GM19452 (cell line): ENCODE data around the gene ZBTB46.

Experiments used
- ATAC-seq: cut with Tn5 transposase; IDR thresholded peaks from one replicate; pipeline ENCODE4 v1.9.1; 2021; ENCODE audit not compliant: unreplicated experiment

The ZBTB46 gene

GRCh38 chr20:63748070-63748933 is 82.8 kb downstream of the ZBTB46 start:
- ATAC-seq, result no peak

- ATAC-seq, result no peak
Measured at GRCh38 chr20:63747622-63748069, 83.4 kb downstream of the ZBTB46 start.

- ATAC-seq, result no peak
Measured at GRCh38 chr20:63746751-63747315, 84.2 kb downstream of the ZBTB46 start.

DNA sequence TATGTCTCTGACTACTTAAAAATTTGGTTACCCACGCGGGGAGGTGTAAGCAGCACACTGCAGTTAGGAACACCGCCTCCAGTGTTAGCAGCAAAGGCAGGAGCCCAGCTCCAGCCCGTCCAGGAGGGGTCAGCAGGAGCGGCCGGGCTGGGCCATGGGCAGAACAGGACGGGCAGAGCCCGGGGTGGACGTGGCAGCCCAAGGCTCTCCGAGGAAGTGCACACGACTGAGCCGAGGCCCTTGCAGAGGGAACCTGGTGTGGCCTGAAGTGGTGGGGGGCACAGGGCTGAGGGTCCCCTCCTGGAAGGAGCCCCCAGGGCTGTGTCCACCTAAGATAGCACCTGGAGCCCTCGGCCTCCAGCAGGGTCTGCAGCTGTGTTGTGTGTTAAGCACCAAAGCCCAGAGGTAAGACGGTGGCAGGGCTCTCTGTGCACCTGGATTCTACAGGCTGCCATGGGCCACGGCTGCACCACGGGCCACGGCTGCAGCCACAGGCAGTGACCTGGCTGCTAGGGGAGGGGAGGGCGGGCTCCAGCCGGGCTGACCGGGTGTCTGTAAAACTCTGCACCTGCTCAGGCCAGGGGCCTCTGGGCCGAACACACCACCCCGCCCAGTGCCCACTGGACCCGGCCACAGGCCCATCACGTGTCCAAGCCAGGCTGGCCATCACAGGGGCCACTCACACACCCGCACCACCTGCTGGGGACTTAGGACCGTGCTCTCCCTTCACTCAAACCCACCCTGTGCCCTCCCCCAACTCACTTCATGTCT is 84.9 kb downstream of the ZBTB46 start:
- ATAC-seq, result no peak

GRCh38 chr20:63745424-63745805 is 85.6 kb downstream of the ZBTB46 start:
- ATAC-seq, result no peak

- ATAC-seq, result no peak
Measured at GRCh38 chr20:63744574-63745423, 86.3 kb downstream of the ZBTB46 start.

DNA sequence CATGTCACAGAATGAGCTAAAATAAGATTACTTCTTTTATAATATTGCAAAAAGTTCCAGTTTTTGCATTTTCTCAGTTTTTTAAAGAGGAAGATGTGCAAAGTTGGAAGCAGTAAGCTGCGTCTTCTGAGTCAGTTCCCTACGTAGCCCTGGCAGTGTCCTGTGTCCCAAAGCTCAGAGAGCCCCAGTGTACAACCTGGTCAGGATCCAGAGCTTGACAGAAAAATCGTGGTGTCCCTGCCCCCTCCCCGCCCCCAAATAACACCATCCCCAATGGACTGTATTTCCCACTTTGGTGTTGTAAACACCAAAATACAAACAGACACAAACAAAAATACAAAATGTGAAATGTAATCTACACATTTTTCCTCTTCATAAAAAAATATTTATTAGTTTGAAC is 86.9 kb downstream of the ZBTB46 start:
- ATAC-seq, result no peak

GRCh38 chr20:63743210-63743970 is 87.7 kb downstream of the ZBTB46 start:
- ATAC-seq, result no peak

GRCh38 chr20:63742381-63743024 is 88.6 kb downstream of the ZBTB46 start:
- ATAC-seq, result no peak

GRCh38 chr20:63741676-63742380 is 89.2 kb downstream of the ZBTB46 start:
- no peak for ATAC-seq

GRCh38 chr20:63741354-63741675 is 89.7 kb downstream of the ZBTB46 start:
- no peak for ATAC-seq

- ATAC-seq, result no peak
Measured at GRCh38 chr20:63740627-63741353, 90.3 kb downstream of the ZBTB46 start.

DNA sequence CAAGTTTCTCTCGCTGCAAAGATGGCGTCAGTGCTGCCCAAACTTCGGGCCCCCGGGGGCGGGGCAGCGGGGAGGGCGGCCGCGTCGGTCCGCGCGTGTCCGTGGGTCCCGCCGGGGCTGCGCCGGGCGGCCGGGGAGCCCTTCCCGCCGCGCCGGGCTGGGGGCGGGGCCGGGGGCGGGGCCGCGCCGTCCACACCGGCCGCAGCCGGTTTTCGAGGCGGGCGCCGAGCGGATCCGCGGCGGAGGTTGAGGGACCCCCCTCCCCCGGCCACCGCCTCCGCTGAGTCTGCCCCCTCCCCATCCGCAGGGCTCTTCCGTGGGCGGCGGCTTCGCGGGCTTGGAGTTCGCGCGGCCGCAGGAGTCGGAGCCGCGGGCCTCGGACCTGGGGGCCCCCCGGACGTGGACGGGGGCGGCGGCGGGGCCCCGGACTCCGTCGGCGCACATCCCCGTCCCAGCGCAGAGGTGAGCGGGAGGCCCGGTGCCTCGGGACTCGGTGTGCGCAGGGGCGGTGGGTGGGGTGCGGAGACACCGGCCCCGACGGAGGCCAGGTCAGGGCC is 90.9 kb downstream of the ZBTB46 start:
- no peak for ATAC-seq

DNA sequence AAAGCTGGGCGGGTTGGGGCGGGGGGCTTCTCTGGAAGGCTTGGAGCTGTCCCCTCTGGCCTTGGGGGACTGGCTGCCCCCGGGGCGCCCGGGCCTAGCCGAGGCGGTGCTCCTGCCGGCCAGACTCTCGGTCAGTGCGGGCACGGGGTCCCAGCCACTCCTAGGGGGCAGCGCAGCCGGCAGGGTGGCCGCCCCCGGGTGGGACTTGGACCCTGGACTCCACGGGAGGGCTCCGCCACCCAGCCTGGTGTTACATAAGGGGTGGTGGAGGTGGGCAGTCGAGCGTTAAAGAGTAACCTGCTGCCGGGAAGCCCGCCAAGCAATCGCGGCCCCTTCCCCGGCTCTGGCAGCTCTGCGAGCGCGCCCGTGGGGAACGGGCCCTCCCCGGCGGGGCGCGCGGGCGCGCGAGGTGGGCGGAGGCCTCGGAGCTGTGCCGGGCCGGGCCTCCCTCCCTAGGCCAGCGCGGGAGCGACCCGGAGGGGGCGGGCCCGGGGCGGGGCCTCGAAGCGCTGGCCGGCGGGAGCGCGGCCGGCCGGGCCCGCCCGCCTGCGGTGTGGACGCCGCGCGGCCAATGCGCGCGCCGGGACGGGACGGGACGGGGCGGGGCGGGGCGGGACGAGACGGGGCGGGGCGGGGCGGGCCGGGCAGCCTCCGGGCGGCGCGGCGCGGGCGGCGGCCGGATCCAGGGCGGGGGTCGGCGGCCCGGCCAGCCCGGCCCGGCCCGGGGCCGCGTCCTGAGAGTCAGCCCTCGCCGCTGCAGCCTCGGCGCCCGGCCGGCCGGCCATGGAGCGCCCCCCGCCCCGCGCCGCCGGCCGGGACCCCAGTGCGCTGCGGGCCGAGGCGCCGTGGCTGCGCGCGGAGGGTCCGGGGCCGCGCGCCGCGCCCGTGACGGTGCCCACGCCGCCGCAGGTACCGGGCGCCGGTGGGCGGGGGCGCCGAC is 91.7 kb downstream of the ZBTB46 start, which contains the start of gene SLC2A4RG:
SLC2A4RG (plus strand) TSS at position 647 of the 940 bp plus-strand sequence; CDS start at position 784, 137 bp downstream.
- peak; percentile 41 for ATAC-seq

GRCh38 chr20:63738687-63739129 is 92.4 kb downstream of the ZBTB46 start:
- ATAC-seq, result no peak

DNA sequence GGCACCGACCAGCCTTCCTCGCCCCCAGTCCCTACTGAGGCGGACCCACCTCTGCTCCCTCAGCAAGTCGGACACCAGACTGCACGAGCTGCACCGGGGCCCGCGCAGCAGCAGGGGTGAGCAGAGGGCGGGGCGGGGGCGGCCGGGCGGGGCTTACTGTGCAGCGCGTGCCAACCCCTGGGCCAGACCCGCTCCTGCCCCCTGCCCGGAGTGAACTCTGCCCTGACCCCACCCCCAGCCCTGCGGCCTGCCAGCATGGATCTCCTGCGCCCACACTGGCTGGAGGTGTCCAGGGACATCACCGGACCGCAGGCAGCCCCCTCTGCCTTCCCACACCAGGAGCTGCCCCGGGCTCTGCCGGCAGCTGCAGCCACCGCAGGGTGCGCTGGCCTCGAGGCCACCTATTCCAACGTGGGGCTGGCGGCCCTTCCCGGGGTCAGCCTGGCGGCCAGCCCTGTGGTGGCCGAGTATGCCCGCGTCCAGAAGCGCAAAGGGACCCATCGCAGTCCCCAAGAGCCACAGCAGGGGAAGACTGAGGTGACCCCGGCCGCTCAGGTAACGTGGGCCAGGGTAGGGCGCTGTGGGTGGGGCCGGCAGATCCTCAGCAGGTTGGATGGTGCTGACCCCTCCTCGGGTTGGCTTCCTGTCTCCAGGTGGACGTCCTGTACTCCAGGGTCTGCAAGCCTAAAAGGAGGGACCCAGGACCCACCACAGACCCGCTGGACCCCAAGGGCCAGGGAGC is 92.9 kb downstream of the ZBTB46 start:
- no peak for ATAC-seq
